Islet of Langerhans (tissue), 1 donor: ENCODE results near the gene SLC6A11.

Experiments used
- FAIRE-seq: peaks from one replicate; lab custom pipeline; 2011; peaks lifted over from hg19 to GRCh38; lab: Jason Lieb, UNC

The SLC6A11 gene

GRCh38 chr3:10981031-10981430, 165.0 kb downstream of the SLC6A11 start:
- FAIRE-seq: no peak

- no peak for FAIRE-seq
These were observed 165.9 kb downstream of the SLC6A11 start for GRCh38 chr3:10981961-10982360.

GRCh38 chr3:10982782-10983181, 166.8 kb downstream of the SLC6A11 start:
- FAIRE-seq: no peak

GRCh38 chr3:10983219-10983916, 167.3 kb downstream of the SLC6A11 start:
- peak; percentile 92 for FAIRE-seq

GRCh38 chr3:10984371-10984896, 168.4 kb downstream of the SLC6A11 start:
- no peak for FAIRE-seq

GRCh38 chr3:10985181-10985580, 169.2 kb downstream of the SLC6A11 start:
- no peak for FAIRE-seq

GRCh38 chr3:10986592-10986991, 170.6 kb downstream of the SLC6A11 start:
- no peak for FAIRE-seq

- no peak for FAIRE-seq
These were observed 172.1 kb downstream of the SLC6A11 start for GRCh38 chr3:10988001-10988665.

- FAIRE-seq: no peak
These were observed 173.0 kb downstream of the SLC6A11 start for GRCh38 chr3:10988991-10989484.
